Peyer's patch (tissue), 4 donors: ENCODE data around the gene RASL12. TPM values are rescaled to one million over a fixed set of nuclear protein-coding genes. Genes with fewer than 3 reads are reported as not detected.
"Not testable (repeated sequence)": the region's sequence is repeated elsewhere in the genome, so short reads cannot be mapped to it uniquely, and the experiment has no call there.

Experiments used
- DNase-seq, 3 donors: peaks; one replicate each; pipeline ENCODE4 v3.0.0-alpha.2; 2017 to 2019
- H3K27ac ChIP-seq, 4 donors: fragments of 200-600 bp; sonication (generic); one replicate each; pipeline ENCODE4 v1.5.1; 2016 to 2019
- H3K27me3 ChIP-seq, 2 donors: fragments of 200-600 bp; sonication (generic); one replicate each; pipeline ENCODE4 v1.5.1; 2019
- H3K36me3 ChIP-seq, 3 donors: fragments of 200-600 bp; sonication (generic); one replicate each; pipeline ENCODE4 v1.5.1; 2016 to 2019
- H3K4me1 ChIP-seq, 4 donors: fragments of 200-600 bp; sonication (generic); one replicate each; pipeline ENCODE4 v1.5.1; 2016 to 2019
- H3K4me3 ChIP-seq, 4 donors: fragments of 200-600 bp; sonication (generic); 1 replicate in 3 of 4; 2 replicates in 1 of 4; pipeline ENCODE4 v1.5.1; 2016 to 2019; ENCODE audit warnings: mild to moderate bottlenecking in 1 of 4
- H3K9me3 ChIP-seq, 4 donors: fragments of 200-600 bp; sonication (generic); one replicate each; pipeline ENCODE4 v1.5.1; 2016 to 2019; ENCODE audit warnings: mild to moderate bottlenecking in 1 of 4
- POLR2A ChIP-seq, 2 donors: fragments of 450-650 bp; IDR thresholded peaks; one replicate each; pipeline ENCODE4 v1.5.1; 2017; ENCODE audit warnings: antibody characterized with exemption in 2 of 2, mild to moderate bottlenecking in 2 of 2, moderate library complexity in 2 of 2
- total RNA-seq, 4 donors: library from RNA; depleted of rRNA; stranded (reverse); fragments of >200 nt; gene quantifications; one replicate each; pipeline ENCODE4 v1.1.0, GENCODE V29; 2016
- TF ChIP-seq, protein P1 (sequence below), 6 experiments: fragments of 450-650 bp in 4 of 6; fragments of 200-600 bp in 2 of 6; sonication (generic) in 1 of 6; IDR thresholded peaks; one replicate each; pipeline ENCODE4 v1.5.1; 2017 to 2019; ENCODE audit warnings: antibody characterized with exemption in 6 of 6, mild to moderate bottlenecking in 3 of 6, moderate library complexity in 1 of 6

Gene RASL12
- total RNA-seq, 4 donors from 2014 or later = 5.1 to 23.1 (median 8.5) TPM

DNA sequence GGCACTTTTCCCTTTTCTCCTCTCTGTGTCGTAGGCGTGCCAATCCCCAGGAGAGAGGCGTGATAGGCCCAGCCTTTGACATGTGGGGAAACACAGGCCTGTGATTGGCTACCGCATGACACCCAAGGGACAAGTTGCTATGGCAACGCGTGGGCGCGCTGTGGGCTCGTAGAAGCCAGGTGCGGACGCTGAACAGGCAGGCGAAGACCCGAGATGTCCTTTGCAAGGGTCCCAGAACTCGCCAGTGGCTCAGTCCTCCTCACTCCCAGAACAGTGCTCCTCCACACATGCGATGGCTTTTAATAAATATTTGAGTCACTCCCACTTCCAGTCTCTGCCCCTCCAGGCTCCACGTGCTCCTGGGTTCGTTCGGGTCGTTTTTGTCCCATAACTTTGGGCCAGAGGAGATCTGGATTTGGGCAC is 18.4 kb downstream of the RASL12 start:
- TF ChIP-seq POLR2A (IDR thresholded peaks at IDR 0.05) = no peak
- TF ChIP-seq, protein P1, sequence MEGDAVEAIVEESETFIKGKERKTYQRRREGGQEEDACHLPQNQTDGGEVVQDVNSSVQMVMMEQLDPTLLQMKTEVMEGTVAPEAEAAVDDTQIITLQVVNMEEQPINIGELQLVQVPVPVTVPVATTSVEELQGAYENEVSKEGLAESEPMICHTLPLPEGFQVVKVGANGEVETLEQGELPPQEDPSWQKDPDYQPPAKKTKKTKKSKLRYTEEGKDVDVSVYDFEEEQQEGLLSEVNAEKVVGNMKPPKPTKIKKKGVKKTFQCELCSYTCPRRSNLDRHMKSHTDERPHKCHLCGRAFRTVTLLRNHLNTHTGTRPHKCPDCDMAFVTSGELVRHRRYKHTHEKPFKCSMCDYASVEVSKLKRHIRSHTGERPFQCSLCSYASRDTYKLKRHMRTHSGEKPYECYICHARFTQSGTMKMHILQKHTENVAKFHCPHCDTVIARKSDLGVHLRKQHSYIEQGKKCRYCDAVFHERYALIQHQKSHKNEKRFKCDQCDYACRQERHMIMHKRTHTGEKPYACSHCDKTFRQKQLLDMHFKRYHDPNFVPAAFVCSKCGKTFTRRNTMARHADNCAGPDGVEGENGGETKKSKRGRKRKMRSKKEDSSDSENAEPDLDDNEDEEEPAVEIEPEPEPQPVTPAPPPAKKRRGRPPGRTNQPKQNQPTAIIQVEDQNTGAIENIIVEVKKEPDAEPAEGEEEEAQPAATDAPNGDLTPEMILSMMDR (IDR thresholded peaks at IDR 0.05) = no peak

DNA sequence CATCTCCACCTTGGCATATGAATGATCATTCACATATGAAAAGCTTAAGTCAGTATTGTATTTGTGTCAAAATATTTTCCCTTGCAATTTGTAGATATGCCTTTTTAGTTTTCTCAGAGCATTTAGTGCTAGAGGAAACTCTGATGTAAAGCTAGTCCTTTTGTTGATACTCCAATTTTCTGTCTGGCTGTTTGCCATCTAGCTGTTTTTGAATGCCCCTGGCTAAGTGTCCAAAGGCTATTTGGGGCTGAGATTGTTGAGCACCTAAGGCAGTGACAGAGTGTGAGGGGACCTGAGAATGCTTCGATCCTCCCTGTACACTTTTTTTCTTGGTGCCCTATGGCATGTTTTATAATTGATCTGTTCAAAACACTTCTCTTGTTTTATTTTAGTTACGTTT is 19.6 kb downstream of the RASL12 start:
- DNase-seq = no peak
- Histone ChIP-seq H3K27me3 (no peaks in the 10 kb centered on the region), H3K4me1 (peaks cover 0 to 18% (median 8%) of the 10 kb centered on the region in 4 donors), H3K36me3 (peaks cover 0 to 6% (median 0%) of the 10 kb centered on the region in 3 donors), H3K9me3 (no peaks in the 10 kb centered on the region), H3K4me3 (peak overlapping the region in 2 of 4 donors; percentile 46 to 53), H3K27ac (no peak overlapping the region)
- no peak for TF ChIP-seq POLR2A (IDR thresholded peaks at IDR 0.05)
- TF ChIP-seq, protein P1 (IDR thresholded peaks at IDR 0.05) = no peak

More for the DNA sequence above, 18.4 kb downstream of the RASL12 start:
- peaks cover 0 to 17% (median 0%) of the 10 kb centered on the region in 3 donors for H3K36me3 ChIP-seq
- H3K4me3 ChIP-seq = peak overlapping the region; percentile 1 to 41 (median 30)
- no peak overlapping the region for H3K27ac ChIP-seq
- H3K4me1 ChIP-seq = peaks cover 0 to 18% (median 4%) of the 10 kb centered on the region in 4 donors
- H3K27me3 ChIP-seq = no peaks in the 10 kb centered on the region
- DNase-seq = peak; percentile 84 to 96 (median 96)
- H3K9me3 ChIP-seq = no peaks in the 10 kb centered on the region

DNA sequence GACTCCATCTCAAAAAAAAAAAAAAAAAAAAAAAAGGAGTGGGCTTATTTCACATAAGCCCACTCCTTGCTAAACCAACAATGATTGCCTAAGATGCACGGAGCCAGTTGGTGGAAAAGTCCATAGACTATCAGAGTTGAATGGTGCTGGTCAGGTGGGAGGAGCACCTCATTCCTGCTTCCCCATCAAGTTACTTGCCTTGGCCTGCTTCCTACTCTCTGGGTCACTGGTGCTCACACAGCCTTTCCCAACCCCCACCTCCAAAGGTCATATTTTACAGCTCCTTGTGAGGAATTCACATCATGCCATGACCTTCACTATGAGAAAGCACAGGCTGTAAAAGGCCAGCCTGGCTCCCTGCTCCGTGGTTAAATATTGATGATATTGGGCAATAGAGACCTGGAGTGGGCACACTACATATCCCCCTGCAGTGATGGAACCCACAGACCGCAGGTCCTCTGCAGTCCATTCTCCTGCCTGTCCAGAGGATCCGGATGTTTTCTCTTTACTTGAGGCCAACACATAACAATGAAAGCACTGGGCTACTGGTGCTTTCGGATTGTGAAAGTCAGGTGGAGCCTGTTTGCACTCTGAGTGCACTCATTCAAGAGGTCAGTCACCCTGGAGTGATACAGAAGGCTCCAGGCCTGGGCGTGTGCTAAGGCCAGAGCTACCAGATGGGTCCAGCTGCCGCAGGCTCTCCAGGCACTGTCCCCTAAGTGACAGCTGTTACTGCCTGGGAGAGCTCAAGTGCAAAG is 22.9 kb downstream of the RASL12 start, which contains the start of gene SLC51B:
Gene SLC51B, plus strand, starts transcription at position 664 of the 758 bp plus-strand sequence. CDS start 4,618 bp downstream, outside the sequence.
- peak within 1 kb of the TSS in 3 of 4 donors; percentile 13 to 53 (median 46) for H3K4me3 ChIP-seq

DNA sequence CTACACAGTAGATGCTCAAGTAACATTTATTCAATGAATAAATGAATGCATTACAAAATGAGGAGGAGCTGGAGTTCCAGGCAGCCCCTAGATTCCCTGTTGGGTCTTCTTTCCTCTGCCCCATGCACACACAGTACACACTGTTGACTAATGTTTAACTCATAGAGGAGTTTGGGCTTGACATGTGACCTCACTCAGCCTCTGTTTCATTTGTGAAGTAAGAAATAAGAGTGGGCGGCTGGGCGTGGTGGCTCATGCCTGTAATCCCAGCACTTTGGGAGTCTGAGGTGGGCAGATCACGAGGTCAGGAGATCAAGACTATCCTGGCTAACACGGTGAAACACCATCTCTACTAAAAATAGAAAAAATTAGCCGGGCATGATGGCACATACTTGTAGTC is 23.6 kb downstream of the RASL12 start:
- peak overlapping the region in 3 of 4 donors; percentile 61 to 91 (median 76) for H3K27ac ChIP-seq
- not testable (repeated sequence) for DNase-seq
- peaks cover 0 to 25% (median 8%) of the 10 kb centered on the region in 4 donors for H3K4me1 ChIP-seq

More for the DNA sequence above, 22.9 kb downstream of the RASL12 start, which contains the start of gene SLC51B:
- peak; percentile 77 to 85 for TF ChIP-seq POLR2A (IDR thresholded peaks at IDR 0.05)
- TF ChIP-seq, protein P1 (IDR thresholded peaks at IDR 0.05) = no peak
- H3K27me3 ChIP-seq = no peaks in the 10 kb centered on the region
- no peaks in the 10 kb centered on the region for H3K9me3 ChIP-seq
- peak within 1 kb of the TSS in 3 of 4 donors; percentile 62 to 91 (median 76) for H3K27ac ChIP-seq
- H3K4me1 ChIP-seq = peaks cover 0 to 32% (median 11%) of the 10 kb centered on the region in 4 donors
- DNase-seq = peak in 2 of 3 donors; percentile 81 to 86
- no peaks in the 10 kb centered on the region for H3K36me3 ChIP-seq

DNA sequence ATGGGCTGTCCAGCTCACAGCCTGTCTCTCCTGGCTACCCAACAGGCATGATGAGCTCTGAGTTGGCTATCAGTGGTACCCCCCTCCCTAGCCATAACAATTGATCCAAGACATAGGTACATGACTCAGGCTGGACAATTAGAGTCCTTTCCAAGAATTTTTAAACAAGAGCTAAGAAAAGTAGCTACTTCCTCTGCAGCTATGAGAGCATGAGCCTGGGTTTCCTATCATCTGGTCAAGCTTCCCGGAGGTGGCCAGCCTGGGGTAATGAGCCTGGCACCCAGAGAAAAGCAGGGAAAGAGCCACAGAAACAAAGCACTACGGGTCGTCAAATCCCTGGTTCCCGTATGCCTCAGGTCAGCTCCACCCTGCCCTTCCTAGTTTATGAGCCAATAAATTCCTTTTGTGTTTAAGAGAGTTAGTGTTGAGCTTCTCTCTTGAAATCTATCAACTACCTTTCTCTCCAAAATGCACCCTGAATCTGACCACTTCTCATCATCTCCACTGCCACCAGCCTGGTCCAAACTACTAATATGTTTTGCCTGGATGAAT is 24.9 kb downstream of the RASL12 start:
- no peak for TF ChIP-seq POLR2A (IDR thresholded peaks at IDR 0.05)
- TF ChIP-seq, protein P1 (IDR thresholded peaks at IDR 0.05) = no peak
- Histone ChIP-seq H3K9me3 (no peaks in the 10 kb centered on the region), H3K27ac (peak overlapping the region in 3 of 4 donors; percentile 61 to 91 (median 76)), H3K4me3 (no peak overlapping the region), H3K36me3 (no peaks in the 10 kb centered on the region), H3K4me1 (peaks cover 0 to 23% (median 8%) of the 10 kb centered on the region in 4 donors), H3K27me3 (no peaks in the 10 kb centered on the region)
- peak in 1 of 3 donors; percentile 58 for DNase-seq

More for the DNA sequence above, 23.6 kb downstream of the RASL12 start:
- H3K9me3 ChIP-seq, H3K27me3 ChIP-seq, H3K36me3 ChIP-seq, H3K4me3 ChIP-seq: not testable (repeated sequence)

DNA sequence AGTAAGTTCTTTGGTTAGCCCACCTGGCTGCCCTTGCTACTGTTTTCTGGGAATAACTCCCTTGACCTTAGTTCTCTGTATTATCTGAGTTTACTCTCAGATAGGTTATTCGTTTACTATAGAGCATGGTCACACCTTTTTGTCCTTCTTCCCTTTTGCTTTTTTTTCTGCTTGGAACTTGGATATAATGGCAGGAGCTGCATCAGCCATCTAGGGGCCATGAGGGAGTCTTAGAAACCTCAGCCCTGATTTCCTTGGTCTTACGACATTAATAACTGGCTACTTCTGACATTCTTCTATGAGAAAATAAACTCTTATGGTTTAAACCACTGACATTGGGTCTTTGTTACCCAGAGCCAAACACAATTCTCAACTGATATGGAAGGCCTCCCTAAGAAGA is 26.0 kb downstream of the RASL12 start:
- no peak overlapping the region for H3K4me3 ChIP-seq
- H3K9me3 ChIP-seq = no peaks in the 10 kb centered on the region
- DNase-seq = no peak
- peak overlapping the region in 1 of 4 donors; percentile 61 for H3K27ac ChIP-seq
- H3K4me1 ChIP-seq = peaks cover 0 to 26% (median 8%) of the 10 kb centered on the region in 4 donors
- no peaks in the 10 kb centered on the region for H3K36me3 ChIP-seq
- no peaks in the 10 kb centered on the region for H3K27me3 ChIP-seq
- no peak for TF ChIP-seq POLR2A (IDR thresholded peaks at IDR 0.05)
- TF ChIP-seq, protein P1 (IDR thresholded peaks at IDR 0.05) = no peak
